SK-N-SH treated with all-trans-retinoic acid at 6 μM for 48 hours (cell line): Measurements from ENCODE around the gene VASH1.

Experiments used
- ATAC-seq: fragments of 200-7000 bp; cut with Tn5 transposase; 3 replicates; pipeline ENCODE4 v1.9.1; 2020; ENCODE audit warnings: mild to moderate bottlenecking, moderate library complexity
- ARNTL ChIP-seq: fragments of 450-650 bp; formaldehyde crosslinking; IDR thresholded peaks from 2 replicates; pipeline ENCODE4 v1.5.0; 2020; ENCODE audit warnings: low read depth, mild to moderate bottlenecking, moderate library complexity, borderline replicate concordance
- CREB5 ChIP-seq: fragments of 250-450 bp; sonication (Bioruptor Pico); IDR thresholded peaks from 2 replicates; pipeline ENCODE4 v1.5.1; 2020; ENCODE audit warnings: low read depth, mild to moderate bottlenecking, moderate library complexity
- CSDC2 ChIP-seq: fragments of 250-450 bp; sonication (Bioruptor Pico); IDR thresholded peaks from 2 replicates; pipeline ENCODE4 v1.5.0; 2020; ENCODE audit warnings: mild to moderate bottlenecking, moderate library complexity
- CSRNP3 ChIP-seq: fragments of 250-450 bp; sonication (Bioruptor Pico); IDR thresholded peaks from 2 replicates; pipeline ENCODE4 v1.5.1; 2021; ENCODE audit warnings: mild to moderate bottlenecking, moderate library complexity
- ESRRG ChIP-seq: fragments of 250-450 bp; sonication (Bioruptor Pico); IDR thresholded peaks from 2 replicates; pipeline ENCODE4 v1.6.1; 2021; ENCODE audit warnings: mild to moderate bottlenecking
- GLIS3 ChIP-seq: fragments of 250-450 bp; sonication (Bioruptor Pico); IDR thresholded peaks from 2 replicates; pipeline ENCODE4 v1.5.0; 2020; ENCODE audit warnings: mild to moderate bottlenecking, moderate library complexity
- ISL1 ChIP-seq: fragments of 250-450 bp; sonication (Bioruptor Pico); IDR thresholded peaks from 2 replicates; pipeline ENCODE4 v2.1.2; 2022; ENCODE audit warnings: mild to moderate bottlenecking, moderate library complexity
- OSR1 ChIP-seq: fragments of 250-450 bp; sonication (Bioruptor Pico); IDR thresholded peaks from 2 replicates; pipeline ENCODE4 v1.8.0; 2022; ENCODE audit warnings: moderate library complexity, mild to moderate bottlenecking, inconsistent platforms
- PATZ1 ChIP-seq: fragments of 250-450 bp; sonication (Bioruptor Pico); IDR thresholded peaks from 2 replicates; pipeline ENCODE4 v1.8.0; 2020; ENCODE audit warnings: mild to moderate bottlenecking, moderate library complexity, borderline replicate concordance
- POU6F1 ChIP-seq: fragments of 250-450 bp; sonication (Bioruptor Pico); IDR thresholded peaks from 2 replicates; pipeline ENCODE4 v1.8.0; 2021; ENCODE audit warnings: low read depth, mild to moderate bottlenecking, moderate library complexity, borderline replicate concordance
- PPARA ChIP-seq: fragments of 250-450 bp; sonication (Bioruptor Pico); IDR thresholded peaks from 2 replicates; pipeline ENCODE4 v1.5.0; 2020; ENCODE audit warnings: mild to moderate bottlenecking, borderline replicate concordance
- RARB ChIP-seq: fragments of 250-450 bp; sonication (Bioruptor Pico); IDR thresholded peaks from 2 replicates; pipeline ENCODE4 v1.8.0; 2021; ENCODE audit warnings: mild to moderate bottlenecking, moderate library complexity
- SNAI2 ChIP-seq: fragments of 250-450 bp; sonication (Bioruptor Pico); IDR thresholded peaks from 2 replicates; pipeline ENCODE4 v1.5.0; 2020; ENCODE audit warnings: mild to moderate bottlenecking, moderate library complexity
- TCF4 ChIP-seq: fragments of 250-450 bp; sonication (Bioruptor Pico); IDR thresholded peaks from 2 replicates; pipeline ENCODE4 v1.8.0; 2021; ENCODE audit warnings: mild to moderate bottlenecking, moderate library complexity, borderline replicate concordance
- TOX ChIP-seq: fragments of 250-450 bp; sonication (Bioruptor Pico); IDR thresholded peaks from 2 replicates; pipeline ENCODE4 v1.8.0; 2021; ENCODE audit warnings: mild to moderate bottlenecking, moderate library complexity, borderline replicate concordance
- ZFP3 ChIP-seq: fragments of 250-450 bp; sonication (Bioruptor Pico); IDR thresholded peaks from 2 replicates; pipeline ENCODE4 v1.5.0; 2020; ENCODE audit warnings: mild to moderate bottlenecking, moderate library complexity
- ZFP30 ChIP-seq: fragments of 450-650 bp; formaldehyde crosslinking; IDR thresholded peaks from 2 replicates; pipeline ENCODE4 v1.5.0; 2022; ENCODE audit warnings: mild to moderate bottlenecking, moderate library complexity
- ZNF70 ChIP-seq: fragments of 450-650 bp; formaldehyde crosslinking; IDR thresholded peaks from 2 replicates; pipeline ENCODE4 v1.5.0; 2020; ENCODE audit warnings: mild to moderate bottlenecking, moderate library complexity
- ZNF8 ChIP-seq: fragments of 450-650 bp; formaldehyde crosslinking; IDR thresholded peaks from 2 replicates; pipeline ENCODE4 v1.5.0; 2020; ENCODE audit warnings: mild to moderate bottlenecking, moderate library complexity

Gene VASH1

GRCh38 chr14:76780360-76780759 is 19.1 kb downstream of the VASH1 start:
- ATAC-seq = no peak
- TF ChIP-seq POU6F1 (CRISPR knock-in tag) (no peak), ZFP30 (CRISPR knock-in tag) (no peak), ISL1 (CRISPR knock-in tag) (no peak), PATZ1 (CRISPR knock-in tag) (no peak), CSDC2 (CRISPR knock-in tag) (no peak), ZNF8 (no peak), ZNF70 (no peak), ZFP3 (CRISPR knock-in tag) (no peak), SNAI2 (CRISPR knock-in tag) (no peak), ESRRG (no peak), PPARA (CRISPR knock-in tag) (no peak), OSR1 (no peak), CREB5 (no peak), RARB (CRISPR knock-in tag) (no peak), TCF4 (CRISPR knock-in tag) (no peak), TOX (no peak), ARNTL (CRISPR knock-in tag) (no peak), GLIS3 (CRISPR knock-in tag) (no peak)

GRCh38 chr14:76780875-76781647 is 19.8 kb downstream of the VASH1 start:
- peak; percentile 42 for ATAC-seq
- no peak for TF ChIP-seq ZFP30 (CRISPR knock-in tag)
- TF ChIP-seq SNAI2 (CRISPR knock-in tag) = no peak
- TF ChIP-seq POU6F1 (CRISPR knock-in tag) = no peak
- no peak for TF ChIP-seq CREB5
- TF ChIP-seq GLIS3 (CRISPR knock-in tag) = no peak
- TF ChIP-seq PATZ1 (CRISPR knock-in tag) = no peak
- no peak for TF ChIP-seq CSRNP3 (CRISPR knock-in tag)
- no peak for TF ChIP-seq CSDC2 (CRISPR knock-in tag)
- no peak for TF ChIP-seq ZFP3 (CRISPR knock-in tag)
- no peak for TF ChIP-seq ARNTL (CRISPR knock-in tag)
- no peak for TF ChIP-seq TCF4 (CRISPR knock-in tag)
- TF ChIP-seq OSR1 = no peak
- TF ChIP-seq, all 23 proteins: peak for 0
